T-helper 9 cell (primary cell): ENCODE measurements around the gene TMEM161A.

Experiments
- DNase-seq: peaks from one replicate; pipeline ENCODE4 v3.0.0-alpha.2; 2020

The TMEM161A gene

GRCh38 chr19:19096641-19097627 is 41.3 kb downstream of the TMEM161A start:
- no peak for DNase-seq

- no peak for DNase-seq
Measured at GRCh38 chr19:19095691-19096090, 42.6 kb downstream of the TMEM161A start.

GRCh38 chr19:19094513-19094912 is 43.8 kb downstream of the TMEM161A start:
- no peak for DNase-seq

- no peak for DNase-seq
Measured at GRCh38 chr19:19087676-19088075, 50.6 kb downstream of the TMEM161A start.

- DNase-seq = no peak
Measured at GRCh38 chr19:19083413-19084178, 54.7 kb downstream of the TMEM161A start.

- DNase-seq = no peak
Measured at GRCh38 chr19:19081642-19082151, 56.6 kb downstream of the TMEM161A start.

GRCh38 chr19:19079571-19079970 is 58.7 kb downstream of the TMEM161A start:
- no peak for DNase-seq

GRCh38 chr19:19078801-19079200 is 59.5 kb downstream of the TMEM161A start:
- DNase-seq = no peak

- no peak for DNase-seq
Measured at GRCh38 chr19:19077103-19077502, 61.2 kb downstream of the TMEM161A start.

GRCh38 chr19:19076476-19076875 is 61.8 kb downstream of the TMEM161A start:
- DNase-seq = no peak

- no peak for DNase-seq
Measured at GRCh38 chr19:19075126-19075525, 63.2 kb downstream of the TMEM161A start.

GRCh38 chr19:19074196-19074882 is 63.9 kb downstream of the TMEM161A start:
- DNase-seq = no peak

- no peak for DNase-seq
Measured at GRCh38 chr19:19071897-19072296, 66.4 kb downstream of the TMEM161A start.
